Stimulated activated CD8-positive, alpha-beta memory T cell treated with anti-CD3 and anti-CD28 coated beads, Interleukin-2, amount 100 ng/mL, for 1 hour (primary cell): ENCODE data around the gene UNC13B.
"Not testable (repeated sequence)": the region's sequence is repeated elsewhere in the genome, so short reads cannot be mapped to it uniquely, and the experiment has no call there.

Experiments
- DNase-seq, 2 donors: peaks; one replicate each; pipeline ENCODE4 v3.0.0-alpha.2; 2020; ENCODE audit warnings: low read depth in 2 of 2

UNC13B gene

DNA sequence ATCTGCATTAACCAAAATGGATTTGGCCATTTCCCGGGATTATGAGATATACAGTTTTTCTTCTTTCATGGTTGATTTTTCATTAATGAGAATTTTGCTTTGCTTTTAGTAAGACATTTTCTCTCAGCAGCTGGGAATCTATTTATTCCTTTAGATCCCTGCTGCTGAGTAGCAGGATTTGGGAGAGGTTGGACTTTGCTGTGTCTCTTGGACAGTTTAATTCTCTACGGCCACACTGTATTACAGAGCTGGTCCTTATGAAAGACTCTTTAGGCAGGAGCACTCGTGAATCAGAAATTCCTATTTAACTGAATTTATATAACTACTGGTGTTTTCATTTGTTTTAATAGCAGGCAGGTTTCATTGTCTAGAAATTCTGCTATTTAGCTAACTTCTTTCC is 1.6 kb downstream of the UNC13B start:
- DNase-seq: no peak

DNA sequence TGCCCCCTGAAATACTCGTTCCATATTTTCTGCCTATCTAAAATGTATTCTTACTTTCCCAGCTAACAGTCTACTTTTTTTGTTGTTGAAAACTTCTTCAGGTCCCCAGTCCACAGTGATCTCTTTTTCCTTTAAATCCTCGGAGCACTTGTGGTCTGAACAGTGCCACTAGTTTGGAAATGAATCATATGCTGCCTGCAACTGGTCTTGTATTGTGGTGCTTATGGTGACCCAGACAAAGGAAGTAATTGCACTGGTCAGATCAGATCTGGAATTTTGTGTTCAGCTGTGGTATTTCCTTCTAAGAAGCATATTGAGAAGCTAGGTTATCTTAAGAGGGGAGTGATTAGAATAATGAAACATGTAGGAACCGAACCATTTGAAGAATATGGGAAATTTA is 2.9 kb downstream of the UNC13B start:
- no peak for DNase-seq

DNA sequence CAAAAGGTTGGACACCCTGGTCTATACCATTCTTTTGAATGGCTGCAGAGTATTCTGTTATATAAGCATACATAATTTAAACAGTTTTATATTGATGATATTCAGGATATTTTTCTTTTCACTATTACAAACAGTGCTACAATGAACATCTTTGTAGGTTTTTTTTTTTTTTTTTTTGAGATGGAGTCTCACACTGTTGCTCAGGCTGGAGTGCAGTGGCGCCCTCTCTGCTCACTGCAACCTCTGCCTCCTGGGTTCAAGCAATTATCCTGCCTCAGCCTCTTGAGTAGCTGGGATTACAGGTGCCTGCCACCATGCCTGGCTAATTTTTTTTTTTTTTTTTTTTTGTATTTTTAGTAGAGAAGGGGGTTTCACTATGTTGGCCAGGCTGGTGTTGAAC is 5.6 kb downstream of the UNC13B start:
- DNase-seq: not testable (repeated sequence)

DNA sequence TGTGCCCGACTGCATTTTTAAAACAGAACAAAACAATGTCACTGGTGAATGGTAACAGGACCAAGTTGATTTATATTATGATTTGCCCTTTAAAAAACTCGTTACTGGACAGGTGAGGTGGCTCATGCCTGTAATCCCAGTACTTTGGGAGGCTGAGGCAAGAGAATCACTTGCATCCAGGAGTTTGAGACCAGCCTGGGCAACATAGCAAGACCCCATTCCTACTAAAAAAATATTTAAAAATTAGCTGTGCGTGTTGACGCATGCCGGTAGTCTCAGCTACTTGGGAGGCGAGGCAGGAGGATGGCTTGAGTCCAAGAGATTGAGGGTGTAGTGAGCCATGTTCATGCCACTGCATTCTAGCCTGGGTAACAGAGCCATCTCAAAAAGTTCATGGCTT is 7.2 kb downstream of the UNC13B start:
- DNase-seq: no peak

DNA sequence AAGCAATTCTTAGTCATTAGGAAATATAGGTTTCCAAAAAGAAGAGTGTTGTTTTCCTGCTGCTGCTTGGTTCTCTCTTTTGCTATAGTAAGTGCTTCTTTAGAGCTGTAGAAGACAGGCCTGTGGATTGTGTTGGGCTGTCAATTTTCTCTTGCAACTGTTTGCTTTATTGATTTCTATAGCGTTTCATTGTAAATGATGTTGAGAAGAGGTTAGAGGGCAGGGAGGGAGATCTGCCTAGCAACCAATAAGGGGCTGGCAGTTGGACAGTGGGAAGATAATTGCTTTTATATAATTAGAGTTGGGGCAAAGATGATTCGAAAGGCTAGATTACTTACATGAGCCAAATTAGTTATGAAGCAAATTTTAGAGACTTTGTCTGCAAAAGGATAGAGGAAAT is 11.1 kb downstream of the UNC13B start:
- DNase-seq: no peak

DNA sequence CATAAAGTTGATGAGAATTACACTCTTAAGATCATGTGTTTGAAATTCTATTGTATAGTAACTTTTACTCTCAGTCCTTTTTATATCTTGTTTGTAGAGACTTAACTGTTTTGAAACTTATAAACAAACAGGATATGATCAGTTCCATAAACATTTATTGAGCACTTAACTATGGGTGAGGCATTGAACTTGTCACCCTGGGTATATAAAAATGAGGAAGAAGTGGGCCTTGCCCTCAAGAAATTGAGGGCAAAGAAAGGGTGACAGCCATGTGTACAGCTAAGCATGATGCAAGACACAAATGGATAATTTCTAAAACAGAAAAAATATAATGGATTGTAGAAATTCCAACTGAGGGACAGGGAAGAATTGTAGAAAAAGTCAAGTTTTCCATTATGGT is 15.7 kb downstream of the UNC13B start:
- DNase-seq: no peak

DNA sequence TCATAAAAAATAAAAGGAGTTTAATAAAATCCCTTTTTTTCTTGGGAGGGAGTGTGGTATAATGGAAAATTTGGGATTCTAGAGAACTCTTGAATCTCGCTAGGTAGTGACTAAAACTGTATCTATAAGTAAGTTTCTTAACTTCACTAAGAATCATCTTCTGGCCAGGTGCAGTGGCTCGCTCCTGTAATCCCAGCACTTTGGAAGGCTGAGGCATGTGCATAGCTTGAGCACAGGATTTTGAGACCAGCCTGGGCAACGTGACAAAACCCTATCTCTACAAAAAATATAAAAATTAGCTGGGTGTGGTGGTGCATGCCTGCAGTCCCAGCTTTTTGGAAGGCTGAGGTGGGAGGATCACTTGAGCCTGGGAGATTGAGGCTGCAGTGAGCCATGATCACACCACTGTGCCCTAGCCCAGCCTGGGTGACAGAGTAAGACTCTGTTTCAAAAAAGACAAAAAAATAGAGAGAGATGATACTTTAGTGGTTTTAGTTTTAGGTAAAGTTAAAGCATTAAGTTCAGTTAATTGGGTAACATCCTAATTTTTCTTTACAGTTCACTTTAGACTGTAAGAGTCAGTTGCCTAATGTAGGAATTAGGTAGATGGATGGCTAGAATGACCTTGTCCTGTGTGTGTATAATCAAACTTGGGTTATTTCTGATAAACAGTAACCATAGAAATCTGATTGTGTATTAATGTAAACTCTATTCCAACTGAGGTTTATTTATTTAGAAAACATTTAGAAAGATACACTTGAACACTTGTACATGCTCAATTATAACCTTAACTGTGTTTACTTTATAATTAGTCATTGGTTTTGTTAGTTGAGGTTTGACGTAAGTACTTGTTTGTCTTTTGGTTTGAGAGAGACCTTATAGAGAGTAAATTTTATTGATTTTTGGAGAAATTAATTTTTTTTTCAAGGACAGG is 17.8 kb downstream of the UNC13B start:
- DNase-seq: no peak

DNA sequence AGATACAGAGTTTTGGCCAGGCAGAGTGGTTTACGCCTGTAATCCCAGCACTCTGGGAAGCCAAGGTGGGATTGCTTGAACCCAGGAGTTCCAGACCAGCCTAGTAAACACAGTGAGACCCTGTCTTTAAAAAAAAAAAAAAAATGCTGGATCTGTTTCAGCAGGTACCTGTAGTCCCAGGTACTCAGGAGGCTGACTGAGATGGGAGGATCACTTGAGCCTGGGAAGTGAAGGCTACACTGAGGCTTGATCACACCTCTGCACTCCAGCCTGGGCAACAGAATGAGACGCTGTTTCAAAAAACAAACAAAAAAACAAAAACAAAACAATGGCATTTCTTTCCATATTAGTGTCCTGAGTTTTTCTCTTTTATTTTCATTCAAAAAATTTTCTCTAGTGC is 19.0 kb downstream of the UNC13B start:
- DNase-seq: no peak

DNA sequence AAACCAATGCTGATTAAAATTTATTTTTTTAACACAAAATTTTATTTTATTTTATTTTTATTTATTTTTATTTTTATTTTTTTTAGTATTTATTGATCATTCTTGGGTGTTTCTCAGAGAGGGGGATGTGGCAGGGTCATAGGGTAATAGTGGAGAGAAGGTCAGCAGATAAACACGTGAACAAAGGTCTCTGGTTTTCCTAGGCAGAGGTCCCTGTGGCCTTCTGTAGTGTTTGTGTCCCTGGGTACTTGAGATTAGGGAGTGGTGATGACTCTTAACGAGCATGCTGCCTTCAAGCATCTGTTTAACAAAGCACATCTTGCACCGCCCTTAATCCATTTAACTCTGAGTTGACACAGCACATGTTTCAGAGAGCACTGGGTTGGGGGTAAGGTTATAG is 20.6 kb downstream of the UNC13B start:
- DNase-seq: not testable (repeated sequence)

DNA sequence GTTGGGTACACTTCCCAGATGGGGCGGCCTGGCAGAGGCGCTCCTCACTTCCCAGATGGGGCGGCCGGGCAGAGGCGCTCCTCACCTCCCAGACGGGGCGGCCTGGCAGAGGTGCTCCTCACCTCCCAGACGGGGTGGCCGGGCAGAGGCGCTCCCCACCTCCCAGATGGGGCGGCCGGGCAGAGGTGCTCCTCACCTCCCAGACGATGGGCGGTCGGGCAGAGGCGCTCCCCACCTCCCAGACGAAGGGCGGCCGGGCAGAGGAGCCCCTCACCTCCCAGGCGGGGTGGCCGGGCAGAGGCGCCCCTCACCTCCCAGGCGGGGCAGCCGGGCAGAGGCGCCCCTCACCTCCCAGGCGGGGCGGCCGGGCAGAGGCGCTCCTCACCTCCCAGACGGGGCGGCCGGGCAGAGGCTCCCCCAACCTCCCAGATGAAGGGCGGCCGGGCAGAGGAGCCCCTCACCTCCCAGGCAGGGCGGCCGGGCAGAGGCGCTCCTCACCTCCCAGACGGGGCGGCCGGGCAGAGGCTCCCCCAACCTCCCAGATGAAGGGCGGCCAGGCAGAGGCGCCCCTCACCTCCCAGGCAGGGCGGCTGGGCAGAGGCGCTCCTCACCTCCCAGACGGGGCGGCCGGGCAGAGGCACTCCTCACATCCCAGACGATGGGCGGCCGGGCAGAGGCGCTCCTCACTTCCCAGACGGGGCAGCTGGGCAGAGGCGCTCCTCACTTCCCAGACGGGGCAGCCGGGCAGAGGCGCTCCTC is 21.4 kb downstream of the UNC13B start:
- not testable (repeated sequence) for DNase-seq

DNA sequence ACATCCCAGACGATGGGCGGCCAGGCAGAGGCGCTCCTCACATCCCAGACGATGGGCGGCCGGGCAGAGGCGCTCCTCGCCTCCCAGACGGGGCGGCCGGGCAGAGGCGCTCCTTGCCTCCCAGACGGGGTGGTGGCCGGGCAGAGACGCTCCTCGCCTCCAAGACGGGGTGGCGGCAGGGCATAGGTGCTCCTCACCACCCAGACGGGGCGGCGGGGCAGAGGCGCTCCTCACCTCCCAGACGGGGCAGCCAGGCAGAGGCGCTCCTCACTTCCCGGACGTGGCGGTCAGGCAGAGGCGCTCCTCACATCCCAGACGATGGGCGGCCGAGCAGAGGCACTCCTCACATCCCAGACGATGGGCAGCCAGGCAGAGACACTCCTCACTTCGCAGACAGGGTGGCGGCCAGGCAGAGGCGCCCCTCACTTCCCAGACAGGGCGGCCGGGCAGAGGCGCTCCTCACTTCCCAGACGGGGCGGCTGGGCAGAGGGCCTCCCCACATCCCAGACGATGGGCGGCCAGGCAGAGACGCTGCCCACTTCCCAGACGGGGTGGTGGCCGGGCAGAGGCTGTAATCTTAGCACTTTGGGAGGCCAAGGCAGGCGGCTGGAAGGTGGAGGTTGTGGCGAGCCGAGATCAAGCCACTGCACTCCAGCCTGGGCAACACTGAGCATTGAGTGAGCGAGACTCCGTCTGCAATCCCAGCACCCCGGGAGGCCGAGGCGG is 22.1 kb downstream of the UNC13B start:
- not testable (repeated sequence) for DNase-seq

DNA sequence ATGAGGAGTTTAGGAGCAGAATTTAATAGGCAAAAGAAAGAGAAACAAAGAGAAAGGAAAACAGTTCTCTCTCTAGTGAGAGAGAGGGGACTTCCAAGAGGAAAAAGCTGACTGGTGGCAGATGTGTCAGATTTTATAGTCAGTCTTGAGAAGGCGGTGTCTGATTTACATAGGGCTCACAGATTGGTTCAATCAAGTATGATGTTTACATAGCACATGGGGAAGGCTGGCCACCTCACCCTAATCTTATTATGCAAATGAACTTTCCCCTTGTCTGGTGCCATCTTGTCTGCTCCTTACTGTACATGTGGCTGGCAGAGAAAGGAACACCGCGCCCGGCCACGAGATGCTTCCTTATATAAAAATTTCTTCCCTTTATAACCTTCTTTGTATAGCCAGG is 24.7 kb downstream of the UNC13B start:
- DNase-seq: no peak

DNA sequence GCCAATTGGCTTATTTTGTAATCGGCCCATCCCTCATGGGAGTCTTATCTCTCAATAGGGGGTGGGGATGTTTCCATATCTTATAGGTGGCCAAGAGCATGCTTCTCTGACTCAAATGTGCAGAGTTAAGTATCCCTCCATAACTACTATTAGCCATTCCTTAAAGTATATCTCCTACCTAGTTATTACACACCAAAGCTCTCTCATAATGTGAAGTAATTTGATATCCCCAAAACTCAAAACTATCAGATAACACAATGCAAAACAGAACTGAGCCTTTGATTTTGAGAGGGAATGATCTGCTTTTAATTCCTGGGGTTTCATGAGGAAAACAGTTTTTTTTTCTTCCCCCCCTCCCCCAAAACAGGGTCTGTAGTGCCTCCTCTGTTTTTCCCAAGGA is 28.4 kb downstream of the UNC13B start:
- no peak for DNase-seq

DNA sequence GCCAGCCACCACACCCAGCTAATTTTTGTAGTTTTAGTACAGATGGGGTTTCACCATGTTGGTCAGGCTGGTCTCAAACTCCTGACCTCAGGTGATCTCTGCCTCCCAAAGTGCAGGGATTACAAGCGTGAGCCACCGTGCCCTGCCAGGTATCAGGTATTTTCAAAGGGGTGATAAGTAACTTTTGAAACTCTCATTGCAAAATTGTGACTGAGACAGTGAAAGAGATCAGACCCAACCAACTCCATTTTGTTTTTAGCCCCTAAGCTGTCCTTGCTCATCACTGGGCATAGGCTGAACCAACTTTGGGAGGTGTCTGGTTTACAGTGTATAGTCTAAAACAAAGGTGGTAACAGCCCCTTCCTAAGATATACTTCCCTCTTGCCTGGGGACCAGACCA is 29.3 kb downstream of the UNC13B start:
- DNase-seq: no peak

DNA sequence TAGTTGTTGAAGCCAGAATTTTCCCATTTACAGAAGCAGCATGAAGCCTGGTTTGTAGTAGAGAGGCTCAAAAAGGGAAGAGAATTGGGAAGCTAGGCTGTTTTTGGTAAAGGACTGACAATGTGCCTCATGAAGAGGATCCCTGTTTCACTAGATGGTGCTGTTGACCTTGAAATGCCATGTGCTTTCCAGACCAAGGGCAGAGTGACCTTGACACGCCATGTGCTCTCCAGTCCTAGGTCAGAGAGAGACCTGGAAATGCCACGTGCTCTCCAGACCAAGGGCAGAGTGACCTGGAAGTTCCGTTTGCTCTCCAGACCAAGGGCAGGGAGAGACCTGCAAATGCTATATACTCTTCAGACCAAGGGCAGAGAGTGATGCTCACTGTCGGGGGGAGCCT is 32.0 kb downstream of the UNC13B start:
- DNase-seq: no peak

DNA sequence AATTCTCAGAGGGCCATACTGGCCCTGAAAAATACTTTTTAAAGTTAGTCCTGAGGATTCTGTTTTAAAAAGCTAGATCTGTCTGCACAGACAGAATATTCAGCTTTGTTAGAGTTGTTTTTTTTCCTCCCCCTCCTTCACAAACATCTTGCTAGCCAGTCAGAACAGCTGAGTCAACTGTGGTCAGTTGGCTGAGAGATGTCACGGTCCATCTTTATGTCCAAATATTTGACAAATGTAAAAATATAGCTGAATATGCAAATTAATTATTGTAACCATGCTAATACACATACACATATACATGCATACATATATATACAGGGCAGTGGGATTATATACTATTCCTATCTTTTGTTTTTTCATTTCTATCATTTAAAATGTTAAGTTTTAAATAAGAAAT is 33.9 kb downstream of the UNC13B start:
- no peak for DNase-seq

DNA sequence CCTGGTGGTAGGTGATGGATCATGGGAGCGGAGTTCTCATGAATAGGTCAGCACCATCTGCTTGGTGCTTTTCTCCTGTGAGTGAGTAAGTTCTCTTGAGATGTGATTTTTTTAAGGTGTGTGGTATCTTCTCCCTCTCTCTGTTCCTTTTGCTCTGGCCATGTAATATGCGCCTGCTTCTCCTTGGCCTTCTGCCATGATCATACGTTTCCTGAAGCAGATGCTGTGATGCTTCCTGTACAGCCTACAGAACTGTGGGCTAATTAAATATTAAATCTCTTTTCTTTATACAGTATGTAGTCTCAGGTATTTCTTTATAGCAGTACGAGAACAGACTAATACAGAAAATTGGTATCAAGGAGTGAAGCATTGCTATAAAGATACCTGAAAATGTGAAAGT is 36.4 kb downstream of the UNC13B start:
- DNase-seq: no peak

DNA sequence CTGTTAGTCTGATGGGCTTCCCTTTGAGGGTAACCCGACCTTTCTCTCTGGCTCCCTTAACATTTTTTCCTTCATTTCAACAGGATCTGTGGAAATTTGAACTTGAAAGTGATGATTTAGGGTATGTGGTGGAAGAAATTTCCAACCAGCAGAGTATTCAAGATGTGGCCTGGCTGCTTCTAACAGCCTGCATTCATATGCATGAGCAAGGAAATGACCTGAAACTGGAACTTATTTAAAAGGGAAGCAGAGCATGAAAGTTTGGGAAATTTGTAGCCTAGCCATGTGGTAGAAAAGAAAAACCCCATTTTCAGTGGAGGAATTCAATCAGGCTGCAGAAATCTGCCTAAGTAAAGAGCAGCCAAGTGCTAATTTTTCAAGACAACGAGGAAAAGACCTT is 41.7 kb downstream of the UNC13B start:
- no peak for DNase-seq

DNA sequence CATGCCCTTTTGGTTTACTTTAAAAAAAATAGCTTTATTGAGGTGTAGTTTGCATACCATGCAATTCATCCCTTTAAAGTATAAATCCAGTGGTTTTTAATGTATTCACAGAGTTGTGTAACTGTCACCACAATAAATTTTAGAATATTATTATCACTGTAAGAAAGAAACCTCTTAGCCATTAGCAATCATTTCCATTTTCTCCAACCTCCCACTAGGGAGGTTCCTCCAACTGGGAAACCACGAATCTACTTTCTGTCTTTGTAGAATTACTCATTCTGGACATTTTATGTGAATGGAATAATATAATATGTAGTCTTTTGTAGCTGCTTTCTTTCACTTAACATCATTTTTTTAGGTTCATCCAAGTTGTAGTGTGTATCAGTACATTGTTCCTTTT is 43.5 kb downstream of the UNC13B start:
- no peak for DNase-seq

DNA sequence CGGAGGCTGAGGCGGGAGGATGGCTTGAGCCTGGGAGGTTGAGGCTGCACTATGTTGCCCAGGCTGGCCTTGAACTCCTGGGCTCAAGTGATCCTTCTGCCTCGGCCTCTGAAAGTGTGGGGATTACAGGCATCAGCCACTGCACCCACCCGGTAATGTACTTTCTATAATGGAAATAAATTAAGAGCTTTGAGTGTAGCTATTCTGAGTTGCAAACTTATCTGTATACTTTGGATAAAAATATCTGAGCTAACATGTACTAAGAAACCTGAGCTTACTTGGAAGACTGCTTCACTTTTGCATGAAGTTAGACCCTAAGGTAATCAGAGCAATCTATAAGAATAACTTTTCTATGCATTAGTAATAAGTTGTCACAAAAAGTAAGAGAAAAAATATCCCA is 50.0 kb downstream of the UNC13B start:
- DNase-seq: no peak

DNA sequence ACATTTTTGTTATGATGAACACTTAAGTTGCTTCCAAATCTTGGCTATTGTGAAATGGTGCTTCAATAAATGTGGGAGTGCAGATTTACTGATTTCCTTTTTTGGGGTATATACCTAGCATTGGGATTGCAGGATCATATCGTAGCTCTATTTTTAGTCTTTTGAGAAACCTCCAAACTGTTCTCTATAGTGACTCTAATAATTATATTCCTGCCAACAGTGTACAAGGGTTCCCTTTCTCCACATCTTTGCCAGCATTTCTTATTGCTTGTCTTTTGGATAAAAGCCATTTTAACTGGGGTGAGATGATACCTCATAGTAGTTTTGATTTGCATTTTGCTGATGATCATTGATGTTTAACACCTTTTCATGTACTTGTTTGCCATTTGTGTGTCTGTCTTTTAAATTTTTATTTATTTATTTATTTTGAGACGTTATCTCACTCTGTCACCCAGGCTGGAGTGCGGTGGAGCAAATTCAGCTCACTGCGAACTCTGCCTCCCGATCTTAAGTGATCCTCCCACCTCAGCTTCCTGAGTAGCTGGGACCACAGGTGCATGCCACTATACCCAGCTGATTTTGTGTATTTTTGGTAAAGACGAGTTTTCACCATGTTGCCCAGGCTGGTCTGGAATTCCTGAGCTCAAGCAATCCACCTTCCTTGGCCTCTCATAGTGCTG is 59.0 kb downstream of the UNC13B start:
- DNase-seq: no peak

DNA sequence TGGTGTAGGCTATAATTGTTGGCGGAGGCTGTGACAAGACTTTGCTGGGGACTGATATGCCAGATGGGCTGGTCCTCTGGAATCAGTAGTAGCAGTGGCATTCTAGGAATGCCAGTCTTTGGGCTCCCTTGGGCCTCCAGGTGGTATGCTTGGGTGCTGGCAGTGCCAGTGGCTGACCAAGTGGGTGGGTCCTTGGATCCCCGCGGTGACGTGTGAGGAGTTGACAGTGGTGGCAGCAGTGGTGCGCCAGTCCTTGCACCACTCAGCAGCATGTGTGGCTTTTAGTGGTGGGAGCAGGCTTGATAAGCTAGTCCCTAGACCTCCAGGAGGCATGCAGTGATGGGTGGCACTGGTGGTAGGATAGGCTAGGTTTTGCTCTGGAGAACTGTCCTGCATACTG is 63.9 kb downstream of the UNC13B start:
- DNase-seq: no peak
